Fibroblast of lung (primary cell): ENCODE measurements around the gene PPIL3. TPM values are rescaled to one million over a fixed set of nuclear protein-coding genes. Genes with fewer than 3 reads are reported as not detected.
A peak's percentile ranks its signal among the peaks of the same experiment; 100 is the strongest.

Source experiments
- DNase-seq, 2 donors: peaks; one replicate each; pipeline versions ENCODE4 v3.0.0 to v3.0.0-alpha.2; 2010; ENCODE audit warnings: low read depth in 2 of 2
- H2AFZ ChIP-seq: 2 replicates; pipeline ENCODE4 v1.5.1; 2012; ENCODE audit warnings: low read length, control low read depth, inconsistent platforms
- H3K27ac ChIP-seq: 2 replicates; pipeline ENCODE4 v1.5.1; 2011; ENCODE audit warnings: low read length, control low read depth; ENCODE audit not compliant: insufficient read depth
- H3K27me3 ChIP-seq: 2 replicates; pipeline ENCODE4 v1.5.1; 2011; ENCODE audit warnings: mild to moderate bottlenecking, low read length; ENCODE audit not compliant: control insufficient read depth, insufficient read depth
- H3K36me3 ChIP-seq: 2 replicates; pipeline ENCODE4 v1.5.1; 2011; ENCODE audit warnings: low read length; ENCODE audit not compliant: control insufficient read depth, insufficient read depth
- H3K4me1 ChIP-seq: 2 replicates; pipeline ENCODE4 v1.5.1; 2011; ENCODE audit warnings: low read length; ENCODE audit not compliant: control insufficient read depth, insufficient read depth; ENCODE audit errors: extremely low read depth
- H3K4me2 ChIP-seq: 2 replicates; pipeline ENCODE4 v1.5.1; 2011; ENCODE audit warnings: low read length, control low read depth; ENCODE audit not compliant: insufficient read depth; ENCODE audit errors: extremely low read depth
- H3K4me3 ChIP-seq, 4 experiments: fragments of 200-600 bp in 1 of 4; sonication (generic) in 1 of 4; replicated peaks in 1 of 4; 2 replicates each; pipeline ENCODE4 v1.5.1; 2011 to 2016; ENCODE audit warnings: low read length in 4 of 4, low read depth in 3 of 4, mild to moderate bottlenecking in 3 of 4, control low read depth in 2 of 4, inconsistent platforms in 1 of 4, mixed read lengths in 1 of 4; ENCODE audit not compliant: insufficient read depth in 1 of 4; ENCODE audit errors: control extremely low read depth in 1 of 4
- H3K79me2 ChIP-seq: 2 replicates; pipeline ENCODE4 v1.5.1; 2012; ENCODE audit warnings: mild to moderate bottlenecking, low read length, inconsistent platforms; ENCODE audit not compliant: control insufficient read depth, insufficient read depth
- H3K9ac ChIP-seq: 2 replicates; pipeline ENCODE4 v1.5.1; 2011; ENCODE audit warnings: mild to moderate bottlenecking, low read length, control low read depth; ENCODE audit not compliant: insufficient read depth
- H3K9me3 ChIP-seq: 2 replicates; pipeline ENCODE4 v1.5.1; 2012; ENCODE audit warnings: low read depth, low read length; ENCODE audit not compliant: control insufficient read depth, insufficient read depth
- H4K20me1 ChIP-seq: 2 replicates; pipeline ENCODE4 v1.5.1; 2011; ENCODE audit warnings: low read length; ENCODE audit not compliant: control insufficient read depth, insufficient read depth; ENCODE audit errors: extremely low read depth
- EZH2 ChIP-seq: IDR thresholded peaks from 2 replicates; pipeline ENCODE4 v1.5.1; 2012; ENCODE audit warnings: low read length, control low read depth, mild to moderate bottlenecking; ENCODE audit errors: missing control alignments
- polyA plus RNA-seq, 2 donors: library from polyadenylated mRNA; depleted of rRNA in 1 of 2; stranded (reverse) in 1 of 2; unstranded in 1 of 2; fragments of >200 nt; gene quantifications; 2 replicates each; pipeline ENCODE4 v1.2.1, GENCODE V29; 2011 to 2012; ENCODE audit warnings: missing spikeins in 1 of 2
- total RNA-seq: library from RNA; depleted of rRNA; stranded (reverse); fragments of >200 nt; gene quantifications from 2 replicates; pipeline ENCODE4 v1.2.1, GENCODE V29; 2014
- TF ChIP-seq, protein P1 (sequence below), 2 donors: IDR thresholded peaks in 1 of 2; conservative IDR thresholded peaks in 1 of 2; 1 replicate in 1 of 2; 2 replicates in 1 of 2; pipeline ENCODE4 v1.5.1; 2011 to 2012; ENCODE audit warnings: low read length in 2 of 2, control low read depth in 1 of 2, inconsistent platforms in 1 of 2, low read depth in 1 of 2, mild to moderate bottlenecking in 1 of 2

The PPIL3 gene
- total and polyA plus RNA-seq, 2 donors (not counting 1 experiment from before 2014, with no cell fraction given), result 58.9 to 66.9 TPM

DNA sequence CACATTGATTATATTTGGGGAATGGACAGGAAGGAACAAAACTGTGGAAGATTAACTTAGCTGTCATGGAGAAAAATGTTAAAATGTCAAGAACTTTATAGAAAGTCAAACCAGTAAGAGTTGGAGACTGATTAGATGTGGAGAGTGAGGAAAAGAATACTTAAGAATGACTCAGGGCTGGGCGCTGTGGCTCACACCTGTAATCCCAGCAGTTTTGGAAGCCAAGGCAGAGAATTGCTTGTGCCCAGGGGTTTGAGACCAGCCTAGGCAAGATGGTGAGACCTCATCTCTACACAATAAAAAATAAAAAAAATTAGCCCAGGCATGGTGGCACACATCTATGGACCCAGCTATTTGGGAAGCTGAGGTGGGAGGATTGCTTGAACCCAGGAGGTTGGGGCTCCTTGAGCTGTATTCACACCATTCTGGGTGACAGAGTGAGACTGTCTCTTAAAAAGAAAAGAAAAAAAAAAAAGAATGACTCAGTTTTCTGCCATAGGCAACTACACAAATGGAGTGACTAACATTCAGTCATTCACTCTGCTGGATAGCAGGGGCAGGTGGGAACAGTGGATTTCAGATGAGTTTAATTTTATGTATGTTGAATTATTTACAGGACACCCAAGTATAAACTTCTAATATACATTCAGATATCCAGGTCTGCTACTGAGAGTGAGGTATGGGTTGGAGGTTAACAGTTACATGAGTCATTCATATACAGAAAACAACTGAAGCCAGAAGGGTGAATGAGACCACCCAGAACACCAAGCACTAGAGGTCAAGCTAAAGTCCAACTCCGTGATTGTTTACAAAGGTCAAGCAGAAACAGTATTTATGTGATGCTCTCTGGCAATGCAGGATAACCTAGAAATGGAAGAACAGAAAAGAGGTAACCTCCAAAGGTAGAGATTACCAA lies 40.7 kb upstream of the PPIL3 start:
- Histone ChIP-seq H4K20me1 (no peaks in the 10 kb centered on the region), H3K27me3 (no peaks in the 10 kb centered on the region), H3K4me2 (no peak overlapping the region), H3K4me1 (no peaks in the 10 kb centered on the region), H3K36me3 (peaks cover 6% of the 10 kb centered on the region), H3K27ac (no peak overlapping the region), H3K4me3 (no peak overlapping the region), H2AFZ (no peak overlapping the region), H3K9ac (no peak overlapping the region), H3K79me2 (no peaks in the 10 kb centered on the region), H3K9me3 (no peaks in the 10 kb centered on the region)
- DNase-seq, result peak in 1 of 2 donors; percentile 5
- TF ChIP-seq, protein P1, sequence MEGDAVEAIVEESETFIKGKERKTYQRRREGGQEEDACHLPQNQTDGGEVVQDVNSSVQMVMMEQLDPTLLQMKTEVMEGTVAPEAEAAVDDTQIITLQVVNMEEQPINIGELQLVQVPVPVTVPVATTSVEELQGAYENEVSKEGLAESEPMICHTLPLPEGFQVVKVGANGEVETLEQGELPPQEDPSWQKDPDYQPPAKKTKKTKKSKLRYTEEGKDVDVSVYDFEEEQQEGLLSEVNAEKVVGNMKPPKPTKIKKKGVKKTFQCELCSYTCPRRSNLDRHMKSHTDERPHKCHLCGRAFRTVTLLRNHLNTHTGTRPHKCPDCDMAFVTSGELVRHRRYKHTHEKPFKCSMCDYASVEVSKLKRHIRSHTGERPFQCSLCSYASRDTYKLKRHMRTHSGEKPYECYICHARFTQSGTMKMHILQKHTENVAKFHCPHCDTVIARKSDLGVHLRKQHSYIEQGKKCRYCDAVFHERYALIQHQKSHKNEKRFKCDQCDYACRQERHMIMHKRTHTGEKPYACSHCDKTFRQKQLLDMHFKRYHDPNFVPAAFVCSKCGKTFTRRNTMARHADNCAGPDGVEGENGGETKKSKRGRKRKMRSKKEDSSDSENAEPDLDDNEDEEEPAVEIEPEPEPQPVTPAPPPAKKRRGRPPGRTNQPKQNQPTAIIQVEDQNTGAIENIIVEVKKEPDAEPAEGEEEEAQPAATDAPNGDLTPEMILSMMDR (conservative IDR thresholded peaks at IDR 0.05 in 1 of 2, IDR thresholded peaks at IDR 0.05 in 1 of 2; ENCODE audit: low read depth in 1 of 2, low read length in 2 of 2), result no peak
- no peak for TF ChIP-seq EZH2

DNA sequence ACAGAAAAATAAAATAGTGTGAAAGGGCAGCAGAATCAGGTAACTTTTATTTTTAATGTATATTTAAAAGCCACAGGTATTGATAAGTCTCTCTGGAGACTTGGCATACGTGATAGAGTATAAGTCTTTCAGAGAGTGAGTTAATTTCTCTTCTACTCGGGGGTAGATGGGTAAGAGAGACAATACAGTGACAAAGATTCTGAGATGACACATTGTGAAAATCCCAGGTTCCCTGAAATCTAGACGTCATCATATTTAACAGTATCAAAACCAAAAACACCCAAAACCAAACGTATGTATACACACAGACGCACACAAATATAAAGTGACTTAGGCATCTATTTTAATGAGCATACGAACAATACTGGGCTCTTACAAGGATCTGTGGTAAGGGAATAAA lies 33.6 kb upstream of the PPIL3 start:
- TF ChIP-seq EZH2, result no peak
- TF ChIP-seq, protein P1 (conservative IDR thresholded peaks at IDR 0.05 in 1 of 2, IDR thresholded peaks at IDR 0.05 in 1 of 2; ENCODE audit: low read depth in 1 of 2, low read length in 2 of 2), result no peak
- H2AFZ ChIP-seq, result no peak overlapping the region
- H3K27me3 ChIP-seq, result no peaks in the 10 kb centered on the region
- H3K9me3 ChIP-seq, result no peaks in the 10 kb centered on the region
- H3K27ac ChIP-seq, result no peak overlapping the region
- H3K36me3 ChIP-seq, result peaks cover 3% of the 10 kb centered on the region
- no peak for DNase-seq
- no peaks in the 10 kb centered on the region for H3K4me1 ChIP-seq
- H4K20me1 ChIP-seq, result no peaks in the 10 kb centered on the region
- no peak overlapping the region for H3K4me3 ChIP-seq
- no peaks in the 10 kb centered on the region for H3K79me2 ChIP-seq
- H3K4me2 ChIP-seq, result no peak overlapping the region
- H3K9ac ChIP-seq, result no peak overlapping the region

DNA sequence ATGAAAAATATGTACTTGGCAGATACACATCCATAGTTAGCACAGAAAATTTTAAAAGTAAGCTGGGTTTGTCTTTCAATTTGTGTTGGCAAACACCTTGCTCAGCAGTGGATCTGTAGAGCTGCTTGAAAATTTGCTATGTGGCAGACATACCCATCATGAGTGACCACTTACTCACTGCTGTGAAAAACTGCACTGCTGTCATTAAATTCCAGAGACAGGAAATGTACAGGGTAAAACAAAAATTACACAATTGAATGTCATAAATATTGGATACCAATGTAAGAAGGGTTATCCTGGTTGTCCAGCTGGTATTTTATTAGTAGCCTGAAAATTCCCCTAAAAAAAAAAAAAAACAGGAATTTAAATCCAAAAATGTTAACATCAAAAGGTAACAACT lies 24.8 kb upstream of the PPIL3 start:
- Histone ChIP-seq H3K4me2 (no peak overlapping the region), H3K27me3 (no peaks in the 10 kb centered on the region), H3K4me3 (no peak overlapping the region), H3K4me1 (no peaks in the 10 kb centered on the region), H2AFZ (no peak overlapping the region), H3K27ac (no peak overlapping the region), H3K9ac (no peak overlapping the region), H3K9me3 (no peaks in the 10 kb centered on the region), H3K36me3 (peaks cover 3% of the 10 kb centered on the region), H3K79me2 (no peaks in the 10 kb centered on the region), H4K20me1 (no peaks in the 10 kb centered on the region)
- TF ChIP-seq, protein P1 (conservative IDR thresholded peaks at IDR 0.05 in 1 of 2, IDR thresholded peaks at IDR 0.05 in 1 of 2; ENCODE audit: low read depth in 1 of 2, low read length in 2 of 2), result no peak
- TF ChIP-seq EZH2, result no peak
- peak in 1 of 2 donors; percentile 75 for DNase-seq
